IPS-18c (cell line): ENCODE results near the gene SPOCD1.

Source experiments
- H3K4me3 ChIP-seq: 2 replicates; pipeline ENCODE4 v1.7.0; 2013; ENCODE audit warnings: low read depth, mild to moderate bottlenecking, low read length, moderate library complexity; ENCODE audit not compliant: insufficient read depth
- H3K9me3 ChIP-seq: one replicate; pipeline ENCODE4 v1.6.1; 2013; ENCODE audit warnings: mild to moderate bottlenecking, low read length, moderate library complexity; ENCODE audit not compliant: control insufficient read depth, insufficient read depth

The SPOCD1 gene

DNA sequence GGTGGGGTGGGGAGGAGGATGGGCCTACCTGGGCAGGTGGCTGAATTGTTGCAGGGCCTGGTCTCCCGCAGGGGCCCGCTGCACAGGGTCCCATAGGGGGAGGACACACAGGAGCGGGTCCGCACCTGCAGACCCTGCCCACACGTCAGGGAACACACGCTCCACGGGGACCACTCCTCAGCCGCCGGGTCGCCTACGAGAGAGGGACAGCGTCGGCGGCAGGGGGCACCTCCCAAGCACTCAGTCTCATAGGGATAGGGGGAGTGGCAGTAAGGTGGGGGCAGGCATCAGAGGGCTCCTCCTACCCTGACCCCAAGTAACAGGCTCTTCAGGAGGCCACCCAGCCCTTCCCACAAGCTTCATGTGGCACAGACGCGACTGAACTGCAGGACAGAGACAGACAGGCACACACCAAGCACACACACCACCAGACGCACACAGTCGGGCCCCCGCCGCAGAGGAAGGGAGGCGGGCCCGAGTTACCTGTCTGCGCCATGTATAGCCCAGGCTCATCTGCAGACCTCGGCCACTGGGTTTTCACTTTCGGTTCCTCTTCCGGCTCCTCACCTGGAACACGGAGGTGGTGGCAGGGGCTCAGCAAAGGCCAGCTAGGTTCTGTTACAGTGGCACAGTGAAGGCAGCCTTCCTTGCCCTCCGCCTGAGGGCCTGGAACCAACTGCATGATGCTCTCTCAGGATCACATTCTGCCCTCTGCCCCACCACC, 71.5 kb downstream of the SPOCD1 start:
- H3K9me3 ChIP-seq = no peaks in the 10 kb centered on the region
- H3K4me3 ChIP-seq = no peak overlapping the region

GRCh38 chr1:31742462-31743212, 73.2 kb downstream of the SPOCD1 start:
- H3K9me3 ChIP-seq = no peaks in the 10 kb centered on the region
- H3K4me3 ChIP-seq = no peak overlapping the region
